HG03196 (cell line): ENCODE measurements around the gene SC5D.

Experiments used
- ATAC-seq: cut with Tn5 transposase; IDR thresholded peaks from one replicate; pipeline ENCODE4 v1.9.1; 2021; ENCODE audit not compliant: unreplicated experiment

Gene SC5D

DNA sequence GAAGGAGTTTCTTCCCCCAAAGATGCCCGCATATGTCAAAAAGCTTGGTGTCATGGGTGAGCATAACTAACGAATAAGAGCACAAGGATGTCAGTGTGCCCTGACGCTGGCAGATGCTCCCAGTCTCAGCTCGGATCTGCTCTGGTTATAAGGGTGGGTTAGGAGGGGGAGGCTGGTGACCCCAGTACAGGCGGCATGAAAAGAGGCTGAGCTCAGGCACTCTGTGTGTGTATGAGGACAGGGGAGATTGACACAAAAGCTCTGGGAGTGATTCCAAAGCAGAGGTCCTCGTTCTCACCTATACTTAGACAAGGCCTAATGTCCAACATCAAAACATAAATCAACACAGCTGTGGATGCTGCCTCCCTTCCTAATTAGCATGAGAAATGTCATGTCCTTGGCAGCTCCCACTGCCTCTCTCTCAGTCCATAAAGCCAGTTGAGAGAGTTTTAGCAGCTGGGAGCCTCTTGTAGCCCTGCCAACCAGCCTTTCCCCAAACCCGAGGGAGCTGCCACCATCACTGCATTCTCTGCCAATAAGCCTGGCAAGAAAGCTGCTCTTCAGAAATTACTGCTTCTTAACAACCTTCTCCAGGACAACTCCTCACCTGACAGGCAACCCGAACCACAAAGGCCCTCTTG, 59.8 kb downstream of the SC5D start:
- ATAC-seq: no peak

DNA sequence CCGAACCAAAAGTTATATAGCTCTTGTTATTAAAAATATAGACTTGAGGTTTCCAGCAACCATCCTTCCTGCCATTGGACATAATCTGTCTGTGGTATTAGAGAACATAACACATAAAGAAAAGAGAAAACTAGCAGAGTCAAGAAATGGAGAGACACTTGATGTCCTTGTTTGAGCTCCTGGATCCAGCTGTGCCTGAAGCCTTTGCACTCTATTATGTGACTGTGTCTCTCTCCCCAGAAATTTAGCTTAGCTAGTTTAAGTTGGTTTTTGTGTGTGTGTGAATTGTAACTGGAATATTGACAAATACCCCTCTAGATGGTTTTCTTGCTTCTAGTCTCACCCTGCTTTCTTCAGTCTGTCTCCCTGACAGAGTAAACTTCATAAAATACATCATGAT, 61.6 kb downstream of the SC5D start:
- no peak for ATAC-seq

DNA sequence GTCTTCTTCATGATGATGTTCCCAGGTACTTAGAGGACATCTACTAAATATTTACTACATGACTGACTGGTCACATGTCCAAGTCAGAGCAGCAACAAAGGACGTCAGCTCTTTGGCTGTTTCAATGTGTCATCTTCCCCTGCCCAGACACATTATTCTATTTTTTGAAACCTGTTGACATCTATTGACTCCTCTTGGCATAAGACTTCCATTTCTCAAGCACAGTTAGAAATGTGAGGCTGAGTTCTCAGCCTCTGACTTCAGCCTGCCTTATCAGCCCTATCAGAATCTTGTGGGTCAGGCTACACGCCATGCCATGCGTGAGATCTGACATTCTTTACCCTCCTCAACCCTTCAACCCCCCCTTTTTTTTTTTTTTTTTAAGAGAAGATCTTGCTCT, 63.8 kb downstream of the SC5D start:
- ATAC-seq: no peak
